CD4-positive, CD25-positive, alpha-beta regulatory T cell (primary cell): ENCODE data around the gene NXN. TPM values are rescaled to one million over a fixed set of nuclear protein-coding genes. Genes with fewer than 3 reads are reported as not detected.
"Not testable (repeated sequence)": the region's sequence is repeated elsewhere in the genome, so short reads cannot be mapped to it uniquely, and the experiment has no call there.

Source experiments
- ATAC-seq, 2 donors: fragments of 150-1000 bp; cut with Tn5 transposase; one replicate each; pipeline ENCODE4 v1.10.0; 2021; ENCODE audit warnings: low read depth in 2 of 2, moderate number of reproducible peaks in 2 of 2, moderate library complexity in 1 of 2
- DNase-seq, 3 donors: peaks; one replicate each; pipeline versions ENCODE4 v3.0.0 to v3.0.0-alpha.2; 2012 to 2022; ENCODE audit warnings: mixed read lengths in 1 of 3
- H3K27ac ChIP-seq: one replicate; pipeline ENCODE4 v1.7.0; 2013; ENCODE audit warnings: mild to moderate bottlenecking, low read length; ENCODE audit not compliant: insufficient read depth, poor library complexity, severe bottlenecking
- H3K27me3 ChIP-seq: one replicate; pipeline ENCODE4 v1.7.0; 2013; ENCODE audit warnings: low read length; ENCODE audit not compliant: control insufficient read depth, insufficient read depth
- H3K36me3 ChIP-seq: one replicate; pipeline ENCODE4 v1.7.0; 2013; ENCODE audit warnings: mild to moderate bottlenecking, low read length, moderate library complexity; ENCODE audit not compliant: control insufficient read depth, insufficient read depth
- H3K4me1 ChIP-seq: 2 replicates; pipeline ENCODE4 v1.7.0; 2013; ENCODE audit warnings: mild to moderate bottlenecking, low read length; ENCODE audit not compliant: insufficient read depth, control insufficient read depth, poor library complexity, severe bottlenecking
- H3K4me3 ChIP-seq: one replicate; pipeline ENCODE4 v1.7.0; 2013; ENCODE audit warnings: low read depth, mild to moderate bottlenecking, low read length, moderate library complexity
- H3K9me3 ChIP-seq, 2 experiments: 1 replicate in 1 of 2; 2 replicates in 1 of 2; pipeline ENCODE4 v1.7.0; 2013; ENCODE audit warnings: low read length in 2 of 2, mild to moderate bottlenecking in 1 of 2, moderate library complexity in 1 of 2; ENCODE audit not compliant: control insufficient read depth in 2 of 2
- H3K27ac Mint-ChIP-seq, 3 donors: one replicate each; pipeline ENCODE4 v1.8.0; 2020 to 2022; ENCODE audit warnings: mild to moderate bottlenecking in 3 of 3, mixed read lengths in 3 of 3, moderate library complexity in 2 of 3
- H3K27me3 Mint-ChIP-seq: one replicate; pipeline ENCODE4 v1.8.0; 2022; ENCODE audit warnings: mild to moderate bottlenecking, mixed read lengths
- H3K36me3 Mint-ChIP-seq: one replicate; pipeline ENCODE4 v1.8.0; 2020; ENCODE audit warnings: mixed read lengths
- H3K4me1 Mint-ChIP-seq, 4 donors: one replicate each; pipeline ENCODE4 v1.8.0; 2020 to 2022; ENCODE audit warnings: mixed read lengths in 4 of 4, mild to moderate bottlenecking in 1 of 4
- H3K4me3 Mint-ChIP-seq, 4 donors: one replicate each; pipeline ENCODE4 v1.8.0; 2020 to 2022; ENCODE audit warnings: mild to moderate bottlenecking in 4 of 4, mixed read lengths in 4 of 4, moderate library complexity in 3 of 4
- H3K9me3 Mint-ChIP-seq, 7 donors: one replicate each; pipeline ENCODE4 v1.8.0; 2020 to 2022; ENCODE audit warnings: mixed read lengths in 7 of 7, mild to moderate bottlenecking in 3 of 7, moderate library complexity in 2 of 7
- polyA plus RNA-seq, 4 donors: library from polyadenylated mRNA; unstranded; fragments of 300-500 nt; fragmentation: Illumina TruSeq; gene quantifications; one replicate each; pipeline ENCODE4 v1.2.3, GENCODE V29; 2021
- total RNA-seq: library from RNA; stranded (reverse); gene quantifications from one replicate; pipeline ENCODE4 v1.2.3, GENCODE V29; 2022

NXN gene
- total and polyA plus RNA-seq, 5 donors from 2014 or later, result 0.44 to 0.89 (median 0.65) TPM

GRCh38 chr17:954431-955164, 25.0 kb downstream of the NXN start:
- no peaks in the 10 kb centered on the region for H3K9me3 ChIP-seq
- H3K4me1 ChIP-seq, result no peaks in the 10 kb centered on the region
- Mint-ChIP-seq H3K27ac (no peak overlapping the region), H3K9me3 (no peaks in the 10 kb centered on the region), H3K36me3 (no peaks in the 10 kb centered on the region), H3K4me1 (peaks cover 0 to 2% (median 0%) of the 10 kb centered on the region in 4 donors), H3K27me3 (no peaks in the 10 kb centered on the region), H3K4me3 (no peak overlapping the region)
- ATAC-seq, result no peak
- H3K27me3 ChIP-seq, result no peaks in the 10 kb centered on the region
- DNase-seq, result no peak
- no peaks in the 10 kb centered on the region for H3K36me3 ChIP-seq
- H3K4me3 ChIP-seq, result no peak overlapping the region
- no peak overlapping the region for H3K27ac ChIP-seq

GRCh38 chr17:953767-954166, 25.8 kb downstream of the NXN start:
- H3K36me3 ChIP-seq, result no peaks in the 10 kb centered on the region
- no peak for ATAC-seq
- no peaks in the 10 kb centered on the region for H3K27me3 Mint-ChIP-seq
- H3K9me3 ChIP-seq, result no peaks in the 10 kb centered on the region
- H3K27ac Mint-ChIP-seq, result no peak overlapping the region
- no peak overlapping the region for H3K4me3 Mint-ChIP-seq
- DNase-seq, result no peak
- no peaks in the 10 kb centered on the region for H3K9me3 Mint-ChIP-seq
- no peaks in the 10 kb centered on the region for H3K4me1 ChIP-seq
- peaks cover 0 to 2% (median 0%) of the 10 kb centered on the region in 4 donors for H3K4me1 Mint-ChIP-seq
- no peak overlapping the region for H3K4me3 ChIP-seq
- no peak overlapping the region for H3K27ac ChIP-seq
- H3K27me3 ChIP-seq, result no peaks in the 10 kb centered on the region
- H3K36me3 Mint-ChIP-seq, result no peaks in the 10 kb centered on the region

GRCh38 chr17:952592-952991, 27.0 kb downstream of the NXN start:
- not testable (repeated sequence) for H3K4me3 ChIP-seq, H3K4me3 Mint-ChIP-seq, H3K9me3 Mint-ChIP-seq, ATAC-seq, H3K27me3 Mint-ChIP-seq, H3K27ac Mint-ChIP-seq, H3K27me3 ChIP-seq, H3K4me1 Mint-ChIP-seq, DNase-seq, H3K36me3 Mint-ChIP-seq, H3K36me3 ChIP-seq, H3K4me1 ChIP-seq, H3K27ac ChIP-seq, H3K9me3 ChIP-seq

- no peaks in the 10 kb centered on the region for H3K9me3 ChIP-seq
- Mint-ChIP-seq H3K36me3 (no peaks in the 10 kb centered on the region), H3K4me1 (peaks cover 0 to 5% (median under 1%) of the 10 kb centered on the region in 4 donors), H3K9me3 (no peaks in the 10 kb centered on the region), H3K4me3 (no peak overlapping the region), H3K27me3 (no peaks in the 10 kb centered on the region), H3K27ac (no peak overlapping the region)
- H3K27me3 ChIP-seq, result no peaks in the 10 kb centered on the region
- H3K4me3 ChIP-seq, result no peak overlapping the region
- H3K36me3 ChIP-seq, result no peaks in the 10 kb centered on the region
- H3K4me1 ChIP-seq, result no peaks in the 10 kb centered on the region
- DNase-seq, result no peak
- no peak for ATAC-seq
- H3K27ac ChIP-seq, result no peak overlapping the region
Measured at GRCh38 chr17:951325-952132, 28.0 kb downstream of the NXN start.

GRCh38 chr17:949623-950303, 29.8 kb downstream of the NXN start:
- H3K4me3 Mint-ChIP-seq, result no peak overlapping the region
- H3K27ac ChIP-seq, result no peak overlapping the region

GRCh38 chr17:948284-948852, 31.2 kb downstream of the NXN start:
- H3K27me3 Mint-ChIP-seq, result peaks cover 4% of the 10 kb centered on the region
- ATAC-seq, result no peak

More at GRCh38 chr17:949623-950303, 29.8 kb downstream of the NXN start:
- Mint-ChIP-seq H3K27ac (no peak overlapping the region), H3K36me3 (no peaks in the 10 kb centered on the region), H3K4me1 (peaks cover 0 to 5% (median under 1%) of the 10 kb centered on the region in 4 donors), H3K9me3 (no peaks in the 10 kb centered on the region), H3K27me3 (peaks cover 4% of the 10 kb centered on the region)
- Histone ChIP-seq H3K4me3 (no peak overlapping the region), H3K9me3 (no peaks in the 10 kb centered on the region), H3K4me1 (no peaks in the 10 kb centered on the region), H3K36me3 (no peaks in the 10 kb centered on the region), H3K27me3 (no peaks in the 10 kb centered on the region)
- no peak for ATAC-seq
- no peak for DNase-seq

GRCh38 chr17:946510-947236, 32.9 kb downstream of the NXN start:
- Mint-ChIP-seq H3K27me3 (peaks cover 4% of the 10 kb centered on the region), H3K27ac (no peak overlapping the region), H3K36me3 (no peaks in the 10 kb centered on the region), H3K9me3 (no peaks in the 10 kb centered on the region), H3K4me3 (no peak overlapping the region), H3K4me1 (peaks cover 0 to 5% (median 0%) of the 10 kb centered on the region in 4 donors)
- Histone ChIP-seq H3K27ac (no peak overlapping the region), H3K27me3 (no peaks in the 10 kb centered on the region), H3K4me3 (no peak overlapping the region), H3K4me1 (no peaks in the 10 kb centered on the region), H3K36me3 (no peaks in the 10 kb centered on the region), H3K9me3 (no peaks in the 10 kb centered on the region)
- ATAC-seq (no peak), DNase-seq (no peak)

More at GRCh38 chr17:948284-948852, 31.2 kb downstream of the NXN start:
- H3K4me1 ChIP-seq, result no peaks in the 10 kb centered on the region
- no peak overlapping the region for H3K4me3 ChIP-seq
- H3K4me3 Mint-ChIP-seq, result no peak overlapping the region
- H3K9me3 Mint-ChIP-seq, result no peaks in the 10 kb centered on the region
- no peaks in the 10 kb centered on the region for H3K36me3 ChIP-seq
- peaks cover 0 to 5% (median under 1%) of the 10 kb centered on the region in 4 donors for H3K4me1 Mint-ChIP-seq
- H3K27ac ChIP-seq, result no peak overlapping the region
- DNase-seq, result no peak
- no peaks in the 10 kb centered on the region for H3K27me3 ChIP-seq
- H3K9me3 ChIP-seq, result no peaks in the 10 kb centered on the region
- H3K36me3 Mint-ChIP-seq, result no peaks in the 10 kb centered on the region
- H3K27ac Mint-ChIP-seq, result no peak overlapping the region
